Endometrium (tissue), 2 donors: ENCODE results near the gene HSPA12A.

Experiments used
- FAIRE-seq: peaks from 2 replicates; lab custom pipeline; 2012; peaks lifted over from hg19 to GRCh38; lab: Jason Lieb, UNC
- donor health status: control.
- donor health status: control.

The HSPA12A gene

GRCh38 chr10:116690356-116691322, 51.7 kb downstream of the HSPA12A start:
- FAIRE-seq = no peak

GRCh38 chr10:116689744-116690143, 52.6 kb downstream of the HSPA12A start:
- FAIRE-seq = no peak

DNA sequence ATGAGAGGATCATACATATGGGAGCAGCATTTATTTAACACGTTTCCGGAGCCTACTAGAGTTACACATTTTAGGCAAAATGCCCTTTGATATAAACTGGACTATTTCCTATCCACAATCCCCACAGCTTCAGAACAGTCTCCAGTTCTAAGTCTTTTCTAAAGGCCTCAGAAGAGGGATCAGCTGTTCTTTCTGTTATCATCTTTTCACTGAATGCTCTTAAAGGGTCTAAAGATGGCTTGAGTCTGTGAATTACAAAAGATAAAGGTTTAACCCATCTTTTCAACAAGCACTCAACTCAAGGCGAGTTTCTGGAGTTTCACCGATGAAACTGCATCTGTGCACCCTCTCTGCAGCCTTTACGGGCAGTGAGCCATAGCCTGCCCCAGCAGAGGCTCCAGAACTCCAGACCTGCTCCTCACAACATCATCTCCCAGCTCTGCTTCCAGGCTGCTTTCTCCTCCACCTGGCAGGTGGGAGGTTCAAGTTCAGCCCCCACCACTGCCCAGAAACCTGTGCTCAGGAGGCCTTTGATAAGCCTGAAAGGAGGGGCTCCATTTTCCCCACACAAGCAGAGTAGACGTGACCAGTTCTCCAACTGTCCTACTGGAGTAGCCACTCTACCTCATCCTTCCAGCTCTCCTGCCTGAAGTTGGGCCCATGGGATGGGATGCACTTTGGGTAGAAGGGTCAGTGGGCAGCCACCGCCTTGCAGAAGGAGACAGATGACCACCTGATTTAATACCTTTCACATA, 53.4 kb downstream of the HSPA12A start:
- FAIRE-seq = no peak

GRCh38 chr10:116688241-116688711, 54.1 kb downstream of the HSPA12A start:
- no peak for FAIRE-seq

GRCh38 chr10:116687633-116688032, 54.7 kb downstream of the HSPA12A start:
- no peak for FAIRE-seq

DNA sequence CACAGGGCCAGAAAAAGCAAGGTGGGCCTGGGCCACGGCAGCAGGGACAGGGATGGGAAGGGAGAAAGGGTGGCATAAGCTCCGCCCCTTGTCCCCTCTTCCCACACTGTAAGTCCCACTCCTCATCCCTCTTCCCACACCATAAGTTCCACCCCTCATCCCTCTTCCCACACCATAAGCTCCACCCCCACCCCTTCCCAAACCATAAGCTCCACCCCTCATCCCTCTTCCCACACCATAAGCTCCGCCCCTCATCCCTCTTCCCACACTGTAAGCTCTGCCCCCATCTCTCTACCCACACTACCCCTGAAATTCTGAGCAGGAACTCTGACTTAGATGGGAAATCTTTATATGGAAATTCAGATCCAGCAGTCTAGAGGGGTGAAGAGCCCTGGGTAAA, 55.7 kb downstream of the HSPA12A start:
- FAIRE-seq = no peak

GRCh38 chr10:116685807-116686206, 56.6 kb downstream of the HSPA12A start:
- FAIRE-seq = no peak

GRCh38 chr10:116684781-116685180, 57.6 kb downstream of the HSPA12A start:
- no peak for FAIRE-seq

GRCh38 chr10:116683821-116684220, 58.5 kb downstream of the HSPA12A start:
- no peak for FAIRE-seq

GRCh38 chr10:116683166-116683565, 59.2 kb downstream of the HSPA12A start:
- FAIRE-seq = no peak

GRCh38 chr10:116679351-116679750, 63.0 kb downstream of the HSPA12A start:
- no peak for FAIRE-seq

- no peak for FAIRE-seq
Observed at GRCh38 chr10:116676633-116677032, 65.7 kb downstream of the HSPA12A start.

DNA sequence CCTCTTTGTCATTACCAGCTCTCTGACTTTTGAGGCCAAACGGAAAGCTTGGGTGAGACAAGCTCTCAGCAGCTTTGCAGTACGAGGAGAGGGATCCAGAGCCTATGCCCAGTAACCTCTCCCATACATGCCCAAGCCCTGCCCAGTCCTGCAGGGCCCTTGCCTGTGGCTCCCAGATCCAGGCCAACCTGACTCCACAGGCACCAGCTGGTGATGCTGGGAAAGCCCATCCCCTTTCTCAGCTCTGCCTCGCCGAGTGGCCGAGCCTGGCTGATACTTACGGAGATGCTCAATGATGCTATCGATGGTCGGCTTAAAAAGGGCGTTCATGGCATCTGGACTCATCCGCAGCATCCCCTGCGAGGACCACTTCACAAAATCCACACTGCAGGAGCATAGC, 66.2 kb downstream of the HSPA12A start:
- FAIRE-seq = no peak

- no peak for FAIRE-seq
Observed at GRCh38 chr10:116674901-116675423, 67.4 kb downstream of the HSPA12A start.

DNA sequence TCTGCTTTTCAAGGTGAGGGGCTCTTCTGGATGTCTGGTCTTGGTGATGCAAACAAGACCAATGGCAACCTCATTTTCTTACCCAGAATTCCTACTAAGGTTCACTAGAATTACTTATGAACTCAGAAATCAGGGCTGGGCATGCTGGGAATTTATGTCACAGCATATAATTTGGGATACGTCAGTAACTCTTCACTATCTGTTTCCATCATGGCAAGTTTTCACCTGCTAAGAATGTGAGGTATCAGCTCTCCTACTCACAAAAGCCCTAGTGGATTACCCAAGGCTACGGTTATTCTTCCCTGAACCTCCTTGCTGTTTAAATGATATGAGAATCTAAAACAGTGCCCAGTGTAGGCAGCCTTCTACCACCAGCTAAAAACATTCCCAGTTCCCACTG, 68.5 kb downstream of the HSPA12A start:
- no peak for FAIRE-seq

DNA sequence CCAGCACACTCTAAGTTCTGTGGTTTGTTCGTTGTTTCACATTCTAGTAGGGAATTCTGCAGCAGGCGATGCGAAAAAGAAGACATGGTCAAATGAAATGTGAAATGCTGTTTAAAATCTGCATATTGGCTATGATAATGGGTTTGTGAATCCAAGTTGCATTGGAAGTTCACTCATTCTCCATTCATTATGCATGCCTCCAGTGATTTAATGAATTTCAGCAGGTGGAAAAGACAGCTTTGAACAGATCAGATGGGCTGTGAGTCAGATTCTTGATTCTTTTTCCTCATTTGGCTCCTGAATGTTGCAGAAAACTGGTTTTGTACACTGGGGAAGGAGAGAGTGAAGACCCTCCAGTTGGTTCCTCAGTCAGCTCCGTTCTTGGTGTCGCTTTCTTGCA, 69.5 kb downstream of the HSPA12A start:
- no peak for FAIRE-seq

DNA sequence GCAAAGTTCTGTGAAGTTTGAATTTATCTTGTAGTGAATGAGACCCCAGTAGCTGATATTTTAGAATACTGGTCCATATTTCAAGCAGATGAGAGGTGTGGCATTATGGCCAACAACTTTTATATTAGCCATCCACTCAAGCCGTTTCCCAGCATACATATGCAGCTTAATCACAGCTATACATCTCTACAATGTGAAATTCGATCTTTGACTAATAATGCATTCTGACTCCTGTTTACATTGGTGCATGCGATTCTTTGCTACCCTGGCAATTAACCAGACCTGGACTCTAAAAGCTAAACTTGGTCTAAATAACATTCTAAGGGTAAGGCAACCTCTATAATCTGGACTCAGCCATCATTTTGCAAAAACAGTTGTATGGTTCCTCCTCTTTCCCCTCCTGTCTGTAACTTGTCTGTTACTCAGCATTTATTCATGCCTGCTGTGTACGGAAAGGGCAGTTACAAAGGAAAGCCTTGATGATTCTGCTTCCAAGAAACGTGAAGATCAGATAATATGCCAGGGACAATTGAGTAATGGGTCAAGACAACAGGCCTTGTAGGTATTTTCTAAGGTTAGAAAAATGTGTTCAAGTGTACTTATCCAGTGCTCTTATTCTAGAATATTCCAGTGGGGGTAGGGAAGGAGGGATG, 71.0 kb downstream of the HSPA12A start:
- FAIRE-seq = no peak

- FAIRE-seq = no peak
Observed at GRCh38 chr10:116670706-116671105, 71.7 kb downstream of the HSPA12A start.

DNA sequence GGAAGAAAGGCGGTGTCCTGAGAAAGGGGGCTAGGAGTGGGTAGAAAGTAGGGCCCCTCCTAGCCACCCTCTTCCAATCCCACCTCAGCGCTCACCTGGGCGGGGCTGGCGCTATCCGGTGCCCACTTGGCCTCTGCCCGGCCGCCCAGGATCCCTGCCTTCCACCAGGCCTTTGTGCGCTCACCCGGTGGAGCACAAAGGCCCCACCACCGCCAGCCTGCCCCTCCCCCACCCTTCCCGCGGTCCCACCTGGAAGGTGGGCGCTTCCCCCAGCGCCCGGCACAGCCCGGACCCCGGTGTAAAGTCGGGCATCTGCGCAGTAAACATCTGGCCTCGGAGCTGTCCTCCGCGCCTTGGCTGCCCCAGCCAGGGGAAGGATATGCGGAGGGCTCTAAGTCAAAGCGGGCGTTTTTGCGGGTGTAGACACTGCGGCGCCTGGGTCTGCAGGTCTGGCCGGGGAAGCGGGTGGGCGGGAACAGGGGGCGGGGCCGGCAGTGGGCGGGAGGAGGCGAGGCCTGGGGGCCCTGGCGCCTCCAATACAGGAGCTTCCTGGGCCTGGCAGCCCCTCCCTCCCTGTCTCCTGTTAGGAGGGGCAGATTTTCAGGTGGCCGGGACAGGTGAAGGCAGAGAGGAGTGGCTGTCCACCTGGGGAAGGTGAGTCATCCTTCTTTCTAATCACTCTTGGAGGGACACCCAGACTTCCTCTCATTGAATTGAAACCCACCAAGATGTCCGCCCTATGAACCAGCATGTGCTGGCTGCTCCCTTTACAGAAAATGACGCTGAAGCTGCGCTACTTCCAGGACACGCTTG, 72.3 kb downstream of the HSPA12A start:
- FAIRE-seq = no peak

- no peak for FAIRE-seq
Observed at GRCh38 chr10:116669080-116669479, 73.3 kb downstream of the HSPA12A start.

- no peak for FAIRE-seq
Observed at GRCh38 chr10:116668446-116668845, 73.9 kb downstream of the HSPA12A start.
